ENCODE results near the gene GPALPP1. TPM values are rescaled to one million over a fixed set of nuclear protein-coding genes. Genes with fewer than 3 reads are reported as not detected.

GPALPP1 gene
- total RNA-seq, 2 donors from 2014 or later, result 9.0 to 14.6 TPM

- no peak for DNase-seq (ENCODE audit: low spot score)
- H3K27ac ChIP-seq, result no peak overlapping the region
- no peaks in the 10 kb centered on the region for H3K9me3 ChIP-seq
- H3K4me1 ChIP-seq, result no peaks in the 10 kb centered on the region
- H3K27me3 ChIP-seq, result no peaks in the 10 kb centered on the region
- peaks cover 21% of the 10 kb centered on the region for H3K36me3 ChIP-seq
- TF ChIP-seq CTCF (IDR thresholded peaks at IDR 0.05), result no peak
- no peak overlapping the region for H3K4me3 ChIP-seq
These were observed 46.9 kb downstream of the GPALPP1 start for GRCh38 chr13:45036206-45036605.

- Histone ChIP-seq H3K9me3 (no peaks in the 10 kb centered on the region), H3K27ac (no peak overlapping the region), H3K4me3 (no peak overlapping the region), H3K36me3 (peaks cover 12% of the 10 kb centered on the region), H3K27me3 (no peaks in the 10 kb centered on the region), H3K4me1 (no peaks in the 10 kb centered on the region)
- TF ChIP-seq CTCF (IDR thresholded peaks at IDR 0.05), result no peak
- no peak for DNase-seq (ENCODE audit: low spot score)
These were observed 50.8 kb downstream of the GPALPP1 start for GRCh38 chr13:45040173-45040572.

- DNase-seq (ENCODE audit: low spot score), result no peak
- Histone ChIP-seq H3K9me3 (no peaks in the 10 kb centered on the region), H3K36me3 (peaks cover 12% of the 10 kb centered on the region), H3K4me3 (no peak overlapping the region), H3K4me1 (no peaks in the 10 kb centered on the region), H3K27ac (no peak overlapping the region), H3K27me3 (no peaks in the 10 kb centered on the region)
- no peak for TF ChIP-seq CTCF (IDR thresholded peaks at IDR 0.05)
These were observed 51.3 kb downstream of the GPALPP1 start for GRCh38 chr13:45040622-45041021.

- peak overlapping the region; percentile 58 to 81 for H3K27ac ChIP-seq
- DNase-seq (ENCODE audit: low spot score), result no peak
- no peaks in the 10 kb centered on the region for H3K27me3 ChIP-seq
- peaks cover 0 to 2% of the 10 kb centered on the region in 2 donors for H3K4me1 ChIP-seq
- peaks cover 4% of the 10 kb centered on the region for H3K36me3 ChIP-seq
- no peak for TF ChIP-seq CTCF (IDR thresholded peaks at IDR 0.05)
- H3K4me3 ChIP-seq, result no peak overlapping the region
- H3K9me3 ChIP-seq, result no peaks in the 10 kb centered on the region
These were observed 53.2 kb downstream of the GPALPP1 start for GRCh38 chr13:45042539-45042938.

GRCh38 chr13:45046445-45046844 lies 57.1 kb downstream of the GPALPP1 start:
- Histone ChIP-seq H3K27ac (no peak overlapping the region), H3K9me3 (no peaks in the 10 kb centered on the region), H3K27me3 (no peaks in the 10 kb centered on the region), H3K36me3 (no peaks in the 10 kb centered on the region), H3K4me1 (peaks cover 0 to 6% of the 10 kb centered on the region in 2 donors), H3K4me3 (peak overlapping the region in 1 of 2 donors; percentile 46)
- DNase-seq (ENCODE audit: low spot score), result peak; percentile 13
- TF ChIP-seq CTCF (IDR thresholded peaks at IDR 0.05), result no peak
